Activated CD4-positive, alpha-beta T cell treated with anti-CD3 and anti-CD28 coated beads, Interleukin-2, amount 10 ng/mL, durations not matched to agents 7 days and 5 days (primary cell): Measurements from ENCODE around the gene DCD. TPM values are rescaled to one million over a fixed set of nuclear protein-coding genes. Genes with fewer than 3 reads are reported as not detected.
"Not testable (repeated sequence)": the region's sequence is repeated elsewhere in the genome, so short reads cannot be mapped to it uniquely, and the experiment has no call there.

Experiments
- CTCF ChIA-PET: fragments of 350-600 bp; sonication (Branson Sonifier 250); formaldehyde crosslinking; loops from one replicate; lab custom pipeline; 2021; ENCODE audit warnings: antibody characterized with exemption; lab: Charles Lee
- POLR2A ChIA-PET: fragments of 350-600 bp; sonication (Branson Sonifier 250); formaldehyde crosslinking; loops from one replicate; lab custom pipeline; 2021; ENCODE audit warnings: antibody characterized with exemption; lab: Charles Lee
- DNase-seq: peaks from one replicate; pipeline ENCODE4 v3.0.0-alpha.2; 2020
- H3K27ac Mint-ChIP-seq: one replicate; pipeline ENCODE4 v1.8.0; 2021; ENCODE audit warnings: mild to moderate bottlenecking, moderate library complexity, mixed read lengths
- H3K27me3 Mint-ChIP-seq: one replicate; pipeline ENCODE4 v1.8.0; 2021; ENCODE audit warnings: mixed read lengths
- H3K36me3 Mint-ChIP-seq: one replicate; pipeline ENCODE4 v1.8.0; 2021; ENCODE audit warnings: low read depth, mixed read lengths
- H3K4me1 Mint-ChIP-seq: one replicate; pipeline ENCODE4 v1.8.0; 2021; ENCODE audit warnings: mixed read lengths
- H3K4me3 Mint-ChIP-seq: one replicate; pipeline ENCODE4 v1.8.0; 2021; ENCODE audit warnings: mild to moderate bottlenecking, moderate library complexity, mixed read lengths
- H3K9me3 Mint-ChIP-seq: one replicate; pipeline ENCODE4 v1.8.0; 2021; ENCODE audit warnings: mixed read lengths
- total RNA-seq, 2 experiments: library from RNA; stranded (reverse); gene quantifications; one replicate each; pipeline ENCODE4 v1.2.3, GENCODE V29; 2021

Gene DCD
- total RNA-seq, 2 experiments from 2014 or later: not detected

- Mint-ChIP-seq H3K4me3 (no peak overlapping the region), H3K27me3 (peaks cover 33% of the 10 kb centered on the region), H3K9me3 (no peaks in the 10 kb centered on the region), H3K4me1 (no peaks in the 10 kb centered on the region), H3K27ac (no peak overlapping the region), H3K36me3 (no peaks in the 10 kb centered on the region)
- CTCF ChIA-PET: interaction anchor here (1.5 kb wide), 1 partner anchor 9 kb away, joined by 5 read pairs; no protein-coding TSS in a partner anchor
- POLR2A ChIA-PET: no interaction called here
- no peak for DNase-seq
Observed at GRCh38 chr12:54649825-54650224, 1.7 kb upstream of the DCD start.

- DNase-seq: no peak
- Mint-ChIP-seq H3K9me3 (no peaks in the 10 kb centered on the region), H3K27me3 (peaks cover 28% of the 10 kb centered on the region), H3K4me3 (no peak overlapping the region), H3K36me3 (no peaks in the 10 kb centered on the region), H3K4me1 (no peaks in the 10 kb centered on the region), H3K27ac (no peak overlapping the region)
- ChIA-PET POLR2A (no interaction called here), CTCF (no interaction called here)
Observed at GRCh38 chr12:54641554-54641953, 6.6 kb downstream of the DCD start.

GRCh38 chr12:54641089-54641488, 7.1 kb downstream of the DCD start:
- H3K27me3 Mint-ChIP-seq: peaks cover 23% of the 10 kb centered on the region
- no peaks in the 10 kb centered on the region for H3K4me1 Mint-ChIP-seq
- POLR2A ChIA-PET: no interaction called here
- no peak overlapping the region for H3K27ac Mint-ChIP-seq
- DNase-seq: no peak
- H3K9me3 Mint-ChIP-seq: no peaks in the 10 kb centered on the region
- no peak overlapping the region for H3K4me3 Mint-ChIP-seq
- no peaks in the 10 kb centered on the region for H3K36me3 Mint-ChIP-seq
- CTCF ChIA-PET: no interaction called here

GRCh38 chr12:54639112-54639511, 9.1 kb downstream of the DCD start:
- H3K27ac Mint-ChIP-seq, H3K36me3 Mint-ChIP-seq, POLR2A ChIA-PET, H3K4me3 Mint-ChIP-seq, H3K9me3 Mint-ChIP-seq, DNase-seq, CTCF ChIA-PET, H3K4me1 Mint-ChIP-seq: not testable (repeated sequence)
- H3K27me3 Mint-ChIP-seq: peaks cover 14% of the 10 kb centered on the region

GRCh38 chr12:54634795-54635194, 13.4 kb downstream of the DCD start, which contains the start of gene LACRT:
TSS of gene LACRT (minus strand) at chr12:54634895. CDS start at chr12:54634841, 54 bp downstream.
- Mint-ChIP-seq H3K4me3 (no peak within 1 kb of the TSS), H3K27ac (no peak within 1 kb of the TSS), H3K9me3 (no peaks in the 10 kb centered on the region), H3K36me3 (no peaks in the 10 kb centered on the region), H3K27me3 (peaks cover 3% of the 10 kb centered on the region), H3K4me1 (no peaks in the 10 kb centered on the region)
- DNase-seq: no peak
- ChIA-PET POLR2A (no interaction called here), CTCF (no interaction called here)

GRCh38 chr12:54631988-54632728, 16.0 kb downstream of the DCD start:
- H3K4me3 Mint-ChIP-seq: no peak overlapping the region
- no peak for DNase-seq
- POLR2A ChIA-PET: no interaction called here
- H3K9me3 Mint-ChIP-seq: peaks cover under 1% of the 10 kb centered on the region
- H3K4me1 Mint-ChIP-seq: no peaks in the 10 kb centered on the region
- CTCF ChIA-PET: no interaction called here
- no peaks in the 10 kb centered on the region for H3K36me3 Mint-ChIP-seq
- H3K27ac Mint-ChIP-seq: no peak overlapping the region
- H3K27me3 Mint-ChIP-seq: peaks cover 3% of the 10 kb centered on the region

GRCh38 chr12:54631551-54631950, 16.6 kb downstream of the DCD start:
- Mint-ChIP-seq H3K36me3 (no peaks in the 10 kb centered on the region), H3K27ac (no peak overlapping the region), H3K4me3 (no peak overlapping the region), H3K9me3 (peaks cover 5% of the 10 kb centered on the region), H3K27me3 (peaks cover 3% of the 10 kb centered on the region), H3K4me1 (no peaks in the 10 kb centered on the region)
- ChIA-PET CTCF (no interaction called here), POLR2A (no interaction called here)
- no peak for DNase-seq

- ChIA-PET CTCF (interaction anchor here (1.5 kb wide), 1 partner anchor 38 kb away, joined by 4 read pairs; no protein-coding TSS in a partner anchor), POLR2A (no interaction called here)
- Mint-ChIP-seq H3K27me3 (peaks cover 12% of the 10 kb centered on the region), H3K36me3 (no peaks in the 10 kb centered on the region), H3K27ac (no peak overlapping the region), H3K4me1 (no peaks in the 10 kb centered on the region), H3K4me3 (no peak overlapping the region), H3K9me3 (peaks cover 5% of the 10 kb centered on the region)
- DNase-seq: no peak
Observed at GRCh38 chr12:54629925-54630324, 18.2 kb downstream of the DCD start.

GRCh38 chr12:54628186-54628846, 19.8 kb downstream of the DCD start:
- CTCF ChIA-PET: interaction anchor here (1.4 kb wide), 1 partner anchor 49 kb away, joined by 3 read pairs; no protein-coding TSS in a partner anchor
- H3K36me3 Mint-ChIP-seq: no peaks in the 10 kb centered on the region
- H3K4me1 Mint-ChIP-seq: no peaks in the 10 kb centered on the region
- POLR2A ChIA-PET: no interaction called here
- H3K27me3 Mint-ChIP-seq: peaks cover 22% of the 10 kb centered on the region
- H3K27ac Mint-ChIP-seq: no peak overlapping the region
- H3K4me3 Mint-ChIP-seq: no peak overlapping the region
- H3K9me3 Mint-ChIP-seq: peaks cover 5% of the 10 kb centered on the region
- no peak for DNase-seq

GRCh38 chr12:54627304-54627703, 20.9 kb downstream of the DCD start:
- POLR2A ChIA-PET: no interaction called here
- H3K9me3 Mint-ChIP-seq: peaks cover 5% of the 10 kb centered on the region
- CTCF ChIA-PET: no interaction called here
- no peaks in the 10 kb centered on the region for H3K36me3 Mint-ChIP-seq
- DNase-seq: no peak
- H3K4me3 Mint-ChIP-seq: no peak overlapping the region
- no peaks in the 10 kb centered on the region for H3K4me1 Mint-ChIP-seq
- peaks cover 32% of the 10 kb centered on the region for H3K27me3 Mint-ChIP-seq
- no peak overlapping the region for H3K27ac Mint-ChIP-seq

GRCh38 chr12:54625598-54625997, 22.6 kb downstream of the DCD start:
- no peak for DNase-seq
- Mint-ChIP-seq H3K27me3 (peaks cover 41% of the 10 kb centered on the region), H3K9me3 (peaks cover 5% of the 10 kb centered on the region), H3K4me1 (no peaks in the 10 kb centered on the region), H3K4me3 (no peak overlapping the region), H3K36me3 (no peaks in the 10 kb centered on the region), H3K27ac (no peak overlapping the region)
- ChIA-PET POLR2A (no interaction called here), CTCF (no interaction called here)

GRCh38 chr12:54624315-54625279, 23.6 kb downstream of the DCD start:
- Mint-ChIP-seq H3K4me3 (no peak overlapping the region), H3K27me3 (peaks cover 46% of the 10 kb centered on the region)
- CTCF ChIA-PET: interaction anchor here (0.5 kb wide), 1 partner anchor 572 kb away, joined by 4 read pairs; no protein-coding TSS in a partner anchor

More at GRCh38 chr12:54624315-54625279, 23.6 kb downstream of the DCD start:
- POLR2A ChIA-PET: no interaction called here
- Mint-ChIP-seq H3K4me1 (no peaks in the 10 kb centered on the region), H3K27ac (no peak overlapping the region), H3K9me3 (peaks cover 5% of the 10 kb centered on the region), H3K36me3 (no peaks in the 10 kb centered on the region)
- no peak for DNase-seq
